Endothelial cell of umbilical vein (primary cell): ENCODE measurements around the gene CACNA2D3.

ENCODE experiments used
- CTCF ChIP-seq, 2 donors: IDR thresholded peaks; 1 replicate in 1 of 2; 2 replicates in 1 of 2; pipeline ENCODE4 v1.5.1; 2011; ENCODE audit warnings: low read length in 2 of 2, mild to moderate bottlenecking in 2 of 2, moderate library complexity in 2 of 2, control low read depth in 1 of 2, inconsistent platforms in 1 of 2, low read depth in 1 of 2; ENCODE audit not compliant: insufficient read depth in 1 of 2; ENCODE audit errors: extremely low read depth in 1 of 2
- EZH2 ChIP-seq: IDR thresholded peaks from 2 replicates; pipeline ENCODE4 v1.6.1; 2012; ENCODE audit warnings: borderline replicate concordance, low read depth, mild to moderate bottlenecking, moderate library complexity, low read length, inconsistent platforms; ENCODE audit not compliant: severe bottlenecking
- FOS ChIP-seq: IDR thresholded peaks from 2 replicates; pipeline ENCODE4 v1.6.1; 2011; ENCODE audit warnings: mild to moderate bottlenecking, low read length, moderate library complexity, borderline replicate concordance; ENCODE audit not compliant: insufficient read depth
- GATA2 ChIP-seq: IDR thresholded peaks from 2 replicates; pipeline ENCODE4 v1.7.0; 2011; ENCODE audit warnings: low read depth, mild to moderate bottlenecking, moderate library complexity, mixed read lengths, low read length; ENCODE audit not compliant: insufficient read length, insufficient read depth
- JUN ChIP-seq: IDR thresholded peaks from 2 replicates; pipeline ENCODE4 v1.6.1; 2011; ENCODE audit warnings: borderline replicate concordance, low read depth; ENCODE audit not compliant: insufficient read length, insufficient read depth
- MAX ChIP-seq: IDR thresholded peaks from 2 replicates; pipeline ENCODE4 v1.6.1; 2011; ENCODE audit not compliant: insufficient read depth, insufficient read length
- MYC ChIP-seq: IDR thresholded peaks from one replicate; pipeline ENCODE4 v1.6.1; 2011; ENCODE audit warnings: mild to moderate bottlenecking, low read depth, low read length
- POLR2A ChIP-seq: IDR thresholded peaks from 2 replicates; pipeline ENCODE4 v1.6.1; 2012; ENCODE audit warnings: low read depth, mild to moderate bottlenecking, control low read depth, low read length
- POLR2AphosphoS5 ChIP-seq: IDR thresholded peaks from 2 replicates; pipeline ENCODE4 v1.6.1; 2012; ENCODE audit warnings: low read depth, mild to moderate bottlenecking, control low read depth, low read length, moderate library complexity; ENCODE audit not compliant: insufficient read depth

GRCh38 chr3:54094926-54095325, 27.4 kb upstream of the CACNA2D3 start:
- TF ChIP-seq CTCF (IDR thresholded peaks at IDR 0.05; ENCODE audit: extremely low read depth in 1 of 2, insufficient read depth in 1 of 2, low read depth in 1 of 2, low read length in 2 of 2) (no peak), POLR2A (no peak), MAX (no peak), JUN (no peak), POLR2AphosphoS5 (no peak), EZH2 (no peak), MYC (no peak), FOS (no peak), GATA2 (no peak)
